GM12878 (cell line): ENCODE results near the gene CDKN2A. TPM values are rescaled to one million over a fixed set of nuclear protein-coding genes. Genes with fewer than 3 reads are reported as not detected.
A peak's percentile ranks its signal among the peaks of the same experiment; 100 is the strongest.

Source experiments
- ATAC-seq: fragments of 200-7000 bp; cut with Tn5 transposase; 3 replicates; pipeline ENCODE4 v1.9.1; 2020; ENCODE audit warnings: mild to moderate bottlenecking, moderate library complexity
- BruUV-seq: library from RNA; stranded (reverse); fragments of 400-500 nt; replicated peaks from 2 replicates; lab custom pipeline; 2021; lab: Mats Ljungman, UMichigan
- CTCF ChIA-PET: fragments of 300-600 bp; sonication (Branson Sonifier 250); formaldehyde crosslinking; extraction: SDS; loops from one replicate; lab custom pipeline; 2021; ENCODE audit warnings: inconsistent platforms; lab: Yijun Ruan, JAX
- POLR2A ChIA-PET: fragments of 350-600 bp; formaldehyde crosslinking; extraction: SDS; loops from one replicate; lab custom pipeline; 2021; ENCODE audit warnings: inconsistent platforms; lab: Charles Lee
- RAD21 ChIA-PET: fragments of 300-600 bp; sonication (Branson Sonifier 250); formaldehyde crosslinking; loops from one replicate; lab custom pipeline; 2023; ENCODE audit warnings: antibody characterized with exemption; ENCODE audit not compliant: unreplicated experiment; lab: Charles Lee
- SMC1A ChIA-PET: fragments of 300-600 bp; sonication (Branson Sonifier 250); formaldehyde crosslinking; loops from one replicate; lab custom pipeline; 2023; ENCODE audit not compliant: unreplicated experiment, uncharacterized antibody; lab: Charles Lee
- DNase-seq: peaks from one replicate; pipeline ENCODE4 v3.0.0-alpha.2; 2011; ENCODE audit warnings: low read depth, low spot score
- FAIRE-seq: peaks from 3 replicates; lab custom pipeline; 2011; peaks lifted over from hg19 to GRCh38; lab: Jason Lieb, UNC
- H2AFZ ChIP-seq: 2 replicates; pipeline ENCODE4 v1.6.0; 2011; ENCODE audit warnings: low read depth, low read length, control low read depth; ENCODE audit not compliant: control insufficient read depth
- H3K27ac ChIP-seq: 2 replicates; pipeline ENCODE4 v1.5.1; 2011; ENCODE audit warnings: control low read depth; ENCODE audit not compliant: control insufficient read depth, insufficient read depth
- H3K27me3 ChIP-seq, 2 experiments: replicated peaks in 1 of 2; 2 replicates each; pipeline versions ENCODE4 v1.6.0 to v1.6.1; 2011; ENCODE audit warnings: low read length in 1 of 2; ENCODE audit not compliant: control insufficient read depth in 2 of 2, insufficient read depth in 2 of 2
- H3K36me3 ChIP-seq, 2 experiments: 2 replicates each; pipeline ENCODE4 v1.5.1; 2011; ENCODE audit warnings: low read length in 1 of 2; ENCODE audit not compliant: control insufficient read depth in 2 of 2, insufficient read depth in 2 of 2
- H3K4me1 ChIP-seq: 2 replicates; pipeline ENCODE4 v1.6.1; 2011; ENCODE audit warnings: mild to moderate bottlenecking, low read length, moderate library complexity, mixed read lengths; ENCODE audit not compliant: control insufficient read depth, insufficient read depth
- H3K4me2 ChIP-seq: 2 replicates; pipeline ENCODE4 v1.6.0; 2011; ENCODE audit warnings: control low read depth; ENCODE audit not compliant: control insufficient read depth, insufficient read depth
- H3K4me3 ChIP-seq: fragments of 200-600 bp; sonication (generic); 2 replicates; pipeline ENCODE4 v1.5.1; 2016
- H3K79me2 ChIP-seq: 2 replicates; pipeline ENCODE4 v1.6.0; 2011; ENCODE audit warnings: low read length; ENCODE audit not compliant: control insufficient read depth, insufficient read depth
- H3K9ac ChIP-seq: 2 replicates; pipeline ENCODE4 v1.8.0; 2011; ENCODE audit warnings: low read length, control low read depth, mixed read lengths; ENCODE audit not compliant: control insufficient read depth, insufficient read depth
- H3K9me3 ChIP-seq: replicated peaks from 3 replicates; pipeline ENCODE4 v1.5.1; 2011; ENCODE audit warnings: mild to moderate bottlenecking, low read length; ENCODE audit not compliant: control insufficient read depth, insufficient read depth
- H4K20me1 ChIP-seq: 2 replicates; pipeline ENCODE4 v1.6.0; 2011; ENCODE audit not compliant: control insufficient read depth, insufficient read depth
- BHLHE40 ChIP-seq, 2 experiments: fragments of 450-650 bp in 1 of 2; IDR thresholded peaks; 2 replicates each; pipeline ENCODE4 v1.6.1; 2011 to 2017; ENCODE audit warnings: low read depth in 2 of 2, borderline replicate concordance in 1 of 2, improper control_type of control experiment in 1 of 2, low read length in 1 of 2, mild to moderate bottlenecking in 1 of 2
- BRCA1 ChIP-seq: IDR thresholded peaks from 2 replicates; pipeline ENCODE4 v1.6.1; 2011; ENCODE audit warnings: low read depth, low read length, improper control_type of control experiment
- NR2C2 ChIP-seq: IDR thresholded peaks from 2 replicates; pipeline ENCODE4 v1.6.1; 2011; ENCODE audit warnings: borderline replicate concordance, low read depth; ENCODE audit not compliant: control insufficient read depth, insufficient read length
- RUNX3 ChIP-seq: IDR thresholded peaks from 2 replicates; pipeline ENCODE4 v1.6.1; 2012; ENCODE audit warnings: low read length, inconsistent platforms
- in situ Hi-C: fragments of 300-500 bp; cut with MboI; formaldehyde crosslinking; loops from 9 replicates; pipeline ENCODE4 v1.14.3; 2018; ENCODE audit warnings: mixed read lengths
- intact Hi-C: fragments of 100-400 bp; cut with micrococcal nuclease; formaldehyde crosslinking; loops from one replicate; pipeline ENCODE4 v1.14.2; 2022; ENCODE audit not compliant: unreplicated experiment
- polyA plus RNA-seq, 11 experiments: library from polyadenylated mRNA; depleted of rRNA in 4 of 11; unstranded in 6 of 11; stranded (reverse) in 5 of 11; fragments of >200 nt; fragmentation: Nextera tagmentation in 4 of 11; fragmentation: Illumina TruSeq in 1 of 11; extraction: Ambion mirVana in 4 of 11; extraction: Trizol in 1 of 11; gene quantifications; 1 replicate in 1 of 11; 2 replicates in 10 of 11; pipeline versions ENCODE4 v1.2.1 to v1.2.3, GENCODE V29; 2011 to 2016; ENCODE audit warnings: inconsistent platforms in 2 of 11, missing spikeins in 2 of 11, low read depth in 1 of 11
- total RNA-seq, 4 experiments: library from RNA; depleted of rRNA in 3 of 4; stranded (reverse); fragments of >200 nt in 3 of 4; fragmentation: Illumina TruSeq in 1 of 4; extraction: Trizol in 1 of 4; gene quantifications; 2 replicates each; pipeline versions ENCODE4 v1.2.1 to v1.2.3, GENCODE V29; 2013 to 2021
- TF ChIP-seq, protein P1 (sequence below): fragments of 450-650 bp; IDR thresholded peaks from 2 replicates; pipeline ENCODE4 v1.6.1; 2018; ENCODE audit warnings: borderline replicate concordance, mild to moderate bottlenecking; ENCODE audit not compliant: partially characterized antibody
- TF ChIP-seq, protein P2 (sequence below): fragments of 450-650 bp; IDR thresholded peaks from 2 replicates; pipeline ENCODE4 v1.6.1; 2017; ENCODE audit warnings: mild to moderate bottlenecking, low read depth, inconsistent platforms; ENCODE audit not compliant: poor library complexity, severe bottlenecking

Gene CDKN2A
- total and polyA plus RNA-seq, 10 of the 15 experiments (the other 5 are each of a cell fraction or from before 2014, with no cell fraction given) = 0.84 to 41.2 (median 18.4) TPM

DNA sequence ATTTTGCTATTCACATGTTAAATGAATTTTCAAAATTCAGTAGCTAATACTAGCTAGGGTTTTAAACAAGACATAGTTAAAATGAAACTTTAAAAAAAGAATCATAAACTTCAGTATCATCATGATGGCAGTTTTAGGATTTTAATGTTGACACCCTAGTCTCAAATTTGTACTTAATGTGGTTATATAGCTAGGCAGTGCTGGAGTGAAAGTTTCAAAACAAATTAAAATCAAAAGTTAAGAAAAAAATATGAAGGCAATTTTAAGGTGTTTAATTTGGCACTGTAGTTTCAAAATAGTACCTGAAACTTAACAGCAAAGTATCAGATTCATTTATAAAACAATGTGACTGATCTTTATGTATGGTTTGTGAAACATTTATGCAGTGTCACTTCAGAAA is 34.2 kb upstream of the CDKN2A start:
- Histone ChIP-seq H3K9me3 (no peaks in the 10 kb centered on the region; the same call in 2 of the 3 replicates), H3K4me1 (peaks cover 10% of the 10 kb centered on the region), H2AFZ (no peak overlapping the region), H3K79me2 (no peaks in the 10 kb centered on the region), H3K4me2 (no peak overlapping the region), H3K36me3 (no peaks in the 10 kb centered on the region), H3K9ac (no peak overlapping the region), H4K20me1 (no peaks in the 10 kb centered on the region; the same call in 1 of the 2 replicates), H3K27ac (no peak overlapping the region), H3K27me3 (no peaks in the 10 kb centered on the region; a peak in 1 of 4 replicates), H3K4me3 (no peak overlapping the region)
- intact Hi-C loops = no loop called here
- no peak for ATAC-seq
- ChIA-PET SMC1A (interaction anchor here (1.4 to 1.9 kb wide), 3 partner anchors 10 to 215 kb away, joined by 4 to 5 read pairs (median 5); no protein-coding TSS in a partner anchor), CTCF (interaction anchor here (1.0 to 1.6 kb wide), 4 partner anchors 10 to 216 kb away, joined by 3 to 6 read pairs (median 4); no protein-coding TSS in a partner anchor), POLR2A (no interaction called here), RAD21 (interaction anchor here (1.6 kb wide), 1 partner anchor 20 kb away, joined by 6 read pairs; the partner anchor contains the start of gene CDKN2B)
- in situ Hi-C loops = no loop called here
- FAIRE-seq = no peak
- no TSS peak for BruUV-seq
- no peak for DNase-seq
- TF ChIP-seq, protein P1, sequence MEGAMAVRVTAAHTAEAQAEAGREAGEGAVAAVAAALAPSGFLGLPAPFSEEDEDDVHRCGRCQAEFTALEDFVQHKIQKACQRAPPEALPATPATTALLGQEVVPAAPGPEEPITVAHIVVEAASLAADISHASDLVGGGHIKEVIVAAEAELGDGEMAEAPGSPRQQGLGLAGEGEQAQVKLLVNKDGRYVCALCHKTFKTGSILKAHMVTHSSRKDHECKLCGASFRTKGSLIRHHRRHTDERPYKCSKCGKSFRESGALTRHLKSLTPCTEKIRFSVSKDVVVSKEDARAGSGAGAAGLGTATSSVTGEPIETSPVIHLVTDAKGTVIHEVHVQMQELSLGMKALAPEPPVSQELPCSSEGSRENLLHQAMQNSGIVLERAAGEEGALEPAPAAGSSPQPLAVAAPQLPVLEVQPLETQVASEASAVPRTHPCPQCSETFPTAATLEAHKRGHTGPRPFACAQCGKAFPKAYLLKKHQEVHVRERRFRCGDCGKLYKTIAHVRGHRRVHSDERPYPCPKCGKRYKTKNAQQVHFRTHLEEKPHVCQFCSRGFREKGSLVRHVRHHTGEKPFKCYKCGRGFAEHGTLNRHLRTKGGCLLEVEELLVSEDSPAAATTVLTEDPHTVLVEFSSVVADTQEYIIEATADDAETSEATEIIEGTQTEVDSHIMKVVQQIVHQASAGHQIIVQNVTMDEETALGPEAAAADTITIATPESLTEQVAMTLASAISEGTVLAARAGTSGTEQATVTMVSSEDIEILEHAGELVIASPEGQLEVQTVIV = no peak
- TF ChIP-seq, protein P2, sequence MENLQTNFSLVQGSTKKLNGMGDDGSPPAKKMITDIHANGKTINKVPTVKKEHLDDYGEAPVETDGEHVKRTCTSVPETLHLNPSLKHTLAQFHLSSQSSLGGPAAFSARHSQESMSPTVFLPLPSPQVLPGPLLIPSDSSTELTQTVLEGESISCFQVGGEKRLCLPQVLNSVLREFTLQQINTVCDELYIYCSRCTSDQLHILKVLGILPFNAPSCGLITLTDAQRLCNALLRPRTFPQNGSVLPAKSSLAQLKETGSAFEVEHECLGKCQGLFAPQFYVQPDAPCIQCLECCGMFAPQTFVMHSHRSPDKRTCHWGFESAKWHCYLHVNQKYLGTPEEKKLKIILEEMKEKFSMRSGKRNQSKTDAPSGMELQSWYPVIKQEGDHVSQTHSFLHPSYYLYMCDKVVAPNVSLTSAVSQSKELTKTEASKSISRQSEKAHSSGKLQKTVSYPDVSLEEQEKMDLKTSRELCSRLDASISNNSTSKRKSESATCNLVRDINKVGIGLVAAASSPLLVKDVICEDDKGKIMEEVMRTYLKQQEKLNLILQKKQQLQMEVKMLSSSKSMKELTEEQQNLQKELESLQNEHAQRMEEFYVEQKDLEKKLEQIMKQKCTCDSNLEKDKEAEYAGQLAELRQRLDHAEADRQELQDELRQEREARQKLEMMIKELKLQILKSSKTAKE = no peak
- TF ChIP-seq BHLHE40 (IDR thresholded peaks at IDR 0.05; ENCODE audit: borderline replicate concordance in 1 of 2, low read depth in 2 of 2, low read length in 1 of 2) (no peak), BRCA1 (no peak), RUNX3 (peak; percentile 32; the same call in 1 of the 2 replicates), NR2C2 (no peak)
